ENCODE measurements around the gene CFTR. TPM values are rescaled to one million over a fixed set of nuclear protein-coding genes. Genes with fewer than 3 reads are reported as not detected.

Gene CFTR
- total and polyA plus RNA-seq, 2 donors, result 0.28 to 0.34 TPM

DNA sequence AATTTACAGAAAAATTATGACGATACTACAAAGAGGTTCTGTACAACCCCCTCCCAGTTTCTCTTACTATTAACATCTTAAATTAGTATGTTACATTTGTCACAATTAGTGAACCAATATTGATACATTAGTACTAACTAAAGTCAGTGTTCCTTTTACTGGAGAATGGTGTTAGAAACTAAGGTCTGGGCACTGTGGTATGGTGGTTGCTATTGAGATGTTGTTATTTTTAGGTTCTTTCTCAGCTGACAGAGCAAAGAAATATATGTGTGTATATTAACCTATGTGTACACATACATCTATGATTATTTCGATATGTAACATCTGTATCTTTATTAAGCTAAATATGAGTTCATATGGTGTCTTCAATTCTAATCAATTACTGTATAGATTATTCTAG lies 11.7 kb upstream of the CFTR start:
- no peak overlapping the region for H3K27ac ChIP-seq (ENCODE audit: low read depth in 1 of 2, low read length in 1 of 2)
- no peaks in the 10 kb centered on the region for H3K27me3 ChIP-seq (ENCODE audit: control insufficient read depth in 2 of 2, insufficient read depth in 1 of 2, low read length in 1 of 2)
- 96% methylated on average over 2 of the region's 2 CpGs for WGBS
- H3K4me3 ChIP-seq (ENCODE audit: low read length in 2 of 2), result no peak overlapping the region
- H3K9me3 ChIP-seq (ENCODE audit: control insufficient read depth in 2 of 2, insufficient read depth in 1 of 2, low read length in 1 of 2), result no peaks in the 10 kb centered on the region
- no peaks in the 10 kb centered on the region for H3K4me1 ChIP-seq (ENCODE audit: control insufficient read depth in 2 of 2, insufficient read depth in 2 of 2, low read length in 2 of 2)
- no peak for DNase-seq (ENCODE audit: low read depth in 6 of 9, low spot score in 9 of 9)
- no peaks in the 10 kb centered on the region for H3K36me3 ChIP-seq (ENCODE audit: control insufficient read depth in 2 of 2, insufficient read depth in 2 of 2, low read length in 1 of 2)

DNA sequence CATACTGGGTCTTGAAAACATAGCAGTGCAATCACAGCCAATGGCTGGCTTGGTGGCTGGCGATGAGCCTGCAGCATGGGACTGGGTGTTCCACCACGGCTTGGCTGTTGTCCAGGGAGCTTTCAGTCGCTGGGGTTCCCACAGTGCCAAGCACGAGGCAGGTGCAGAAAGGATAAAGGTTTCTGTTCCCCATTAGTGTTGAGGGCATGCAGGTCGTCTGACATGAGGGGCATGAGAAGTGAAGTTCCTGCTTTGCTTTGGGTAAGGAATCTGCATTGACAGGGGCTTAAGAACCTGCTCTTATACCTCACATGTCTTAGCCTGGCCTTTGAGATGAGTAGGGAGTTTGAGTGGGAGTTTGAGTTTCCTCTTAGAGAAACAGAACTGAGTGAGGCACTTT lies 9.0 kb upstream of the CFTR start:
- 74% methylated on average over 5 of the region's 5 CpGs for WGBS
- no peak for DNase-seq (ENCODE audit: low read depth in 6 of 9, low spot score in 9 of 9)
- no peak overlapping the region for H3K4me3 ChIP-seq (ENCODE audit: low read length in 2 of 2)
- no peak overlapping the region for H3K27ac ChIP-seq (ENCODE audit: low read depth in 1 of 2, low read length in 1 of 2)
- no peaks in the 10 kb centered on the region for H3K36me3 ChIP-seq (ENCODE audit: control insufficient read depth in 2 of 2, insufficient read depth in 2 of 2, low read length in 1 of 2)
- no peaks in the 10 kb centered on the region for H3K27me3 ChIP-seq (ENCODE audit: control insufficient read depth in 2 of 2, insufficient read depth in 1 of 2, low read length in 1 of 2)
- no peaks in the 10 kb centered on the region for H3K4me1 ChIP-seq (ENCODE audit: control insufficient read depth in 2 of 2, insufficient read depth in 2 of 2, low read length in 2 of 2)
- no peaks in the 10 kb centered on the region for H3K9me3 ChIP-seq (ENCODE audit: control insufficient read depth in 2 of 2, insufficient read depth in 1 of 2, low read length in 1 of 2)

DNA sequence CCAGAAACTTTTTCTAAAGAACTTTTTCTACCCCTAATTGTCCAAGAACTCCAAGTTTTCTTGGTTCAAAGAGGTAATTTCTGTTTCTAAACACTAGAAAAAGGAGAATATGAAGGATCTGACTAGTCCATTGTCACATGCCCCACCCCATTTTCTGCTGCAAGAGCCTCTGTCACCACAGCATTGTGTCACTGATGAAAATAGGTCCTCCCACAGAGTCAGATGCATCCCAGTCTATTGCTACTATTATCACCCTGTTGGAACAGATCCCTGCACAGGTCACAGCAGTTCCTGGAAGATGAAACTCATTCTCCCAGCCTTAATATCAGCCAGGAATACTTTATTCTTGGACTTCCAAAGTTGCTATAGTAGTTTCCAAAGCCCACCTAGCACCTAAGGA lies 7.5 kb upstream of the CFTR start:
- no peak for DNase-seq (ENCODE audit: low read depth in 6 of 9, low spot score in 9 of 9)
- Histone ChIP-seq H3K4me3 (ENCODE audit: low read length in 2 of 2) (no peak overlapping the region), H3K27me3 (ENCODE audit: control insufficient read depth in 2 of 2, insufficient read depth in 1 of 2, low read length in 1 of 2) (no peaks in the 10 kb centered on the region), H3K36me3 (ENCODE audit: control insufficient read depth in 2 of 2, insufficient read depth in 2 of 2, low read length in 1 of 2) (no peaks in the 10 kb centered on the region), H3K9me3 (ENCODE audit: control insufficient read depth in 2 of 2, insufficient read depth in 1 of 2, low read length in 1 of 2) (no peaks in the 10 kb centered on the region), H3K27ac (ENCODE audit: low read depth in 1 of 2, low read length in 1 of 2) (no peak overlapping the region), H3K4me1 (ENCODE audit: control insufficient read depth in 2 of 2, insufficient read depth in 2 of 2, low read length in 2 of 2) (no peaks in the 10 kb centered on the region)

DNA sequence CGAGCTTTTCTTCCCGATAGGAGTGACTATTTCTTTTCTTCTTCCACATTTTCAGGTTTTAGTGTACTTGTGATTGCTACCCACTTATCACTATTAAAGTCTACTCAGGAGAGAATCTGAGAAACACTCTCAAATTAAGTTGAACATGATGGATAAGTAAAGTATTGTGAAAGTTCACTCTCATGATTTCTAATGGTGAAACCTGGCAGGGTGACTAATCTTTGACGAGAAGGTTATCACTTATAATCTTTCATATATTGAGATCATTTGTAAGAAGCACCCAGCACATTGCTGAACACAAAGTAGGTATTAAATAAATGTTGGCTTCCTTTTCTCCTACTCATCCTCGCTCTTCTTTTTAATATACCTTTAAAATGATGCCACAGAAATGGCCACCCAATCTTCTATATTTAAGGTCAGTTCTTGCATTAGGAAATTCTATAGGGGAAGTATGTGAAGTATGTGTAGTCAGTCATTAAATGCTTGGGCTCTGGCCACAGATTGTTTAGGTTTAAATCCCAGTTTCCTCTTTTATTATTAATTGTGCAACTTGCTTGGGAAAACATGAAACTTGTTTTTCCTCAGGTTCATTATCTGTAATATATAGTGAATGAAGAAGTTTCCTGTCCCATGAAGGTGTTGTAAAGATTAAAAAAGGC lies 3.1 kb upstream of the CFTR start:
- no peak for DNase-seq (ENCODE audit: low read depth in 6 of 9, low spot score in 9 of 9)
- Histone ChIP-seq H3K4me3 (ENCODE audit: low read length in 2 of 2) (no peak overlapping the region), H3K27me3 (ENCODE audit: control insufficient read depth in 2 of 2, insufficient read depth in 1 of 2, low read length in 1 of 2) (peaks cover 9 to 19% of the 10 kb centered on the region in 2 donors), H3K9me3 (ENCODE audit: control insufficient read depth in 2 of 2, insufficient read depth in 1 of 2, low read length in 1 of 2) (no peaks in the 10 kb centered on the region), H3K36me3 (ENCODE audit: control insufficient read depth in 2 of 2, insufficient read depth in 2 of 2, low read length in 1 of 2) (no peaks in the 10 kb centered on the region), H3K27ac (ENCODE audit: low read depth in 1 of 2, low read length in 1 of 2) (no peak overlapping the region), H3K4me1 (ENCODE audit: control insufficient read depth in 2 of 2, insufficient read depth in 2 of 2, low read length in 2 of 2) (peaks cover 0 to 11% of the 10 kb centered on the region in 2 donors)
- 97% methylated on average over 4 of the region's 4 CpGs for WGBS

DNA sequence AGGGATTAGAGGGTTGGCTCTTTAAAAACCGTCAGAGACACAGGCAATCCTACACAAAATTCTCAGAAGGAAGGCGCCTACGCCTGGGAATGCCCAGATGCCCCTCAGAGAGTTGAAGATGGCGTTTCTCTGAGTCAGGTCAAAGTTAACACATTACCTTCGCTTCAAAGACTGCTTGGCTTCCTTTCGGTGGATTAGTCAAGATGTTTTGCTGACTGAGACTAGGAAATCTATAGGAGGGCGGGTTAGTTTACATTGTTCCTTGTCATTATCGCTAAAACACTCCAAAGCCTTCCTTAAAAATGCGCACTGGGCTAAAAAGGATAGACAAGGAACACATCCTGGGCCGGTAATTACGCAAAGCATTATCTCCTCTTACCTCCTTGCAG lies 995 bp upstream of the CFTR start:
- DNase-seq (ENCODE audit: low read depth in 6 of 9, low spot score in 9 of 9), result peak in 1 of 9 donors; percentile 12
- no peaks in the 10 kb centered on the region for H3K9me3 ChIP-seq (ENCODE audit: control insufficient read depth in 2 of 2, insufficient read depth in 1 of 2, low read length in 1 of 2)
- H3K4me3 ChIP-seq (ENCODE audit: low read length in 2 of 2), result peak overlapping the region in 1 of 2 donors; percentile 44
- 70% methylated on average over 11 of the region's 11 CpGs for WGBS
- peaks cover 9 to 19% of the 10 kb centered on the region in 2 donors for H3K27me3 ChIP-seq (ENCODE audit: control insufficient read depth in 2 of 2, insufficient read depth in 1 of 2, low read length in 1 of 2)
- no peaks in the 10 kb centered on the region for H3K36me3 ChIP-seq (ENCODE audit: control insufficient read depth in 2 of 2, insufficient read depth in 2 of 2, low read length in 1 of 2)
- peaks cover 0 to 11% of the 10 kb centered on the region in 2 donors for H3K4me1 ChIP-seq (ENCODE audit: control insufficient read depth in 2 of 2, insufficient read depth in 2 of 2, low read length in 2 of 2)
- H3K27ac ChIP-seq (ENCODE audit: low read depth in 1 of 2, low read length in 1 of 2), result no peak overlapping the region

DNA sequence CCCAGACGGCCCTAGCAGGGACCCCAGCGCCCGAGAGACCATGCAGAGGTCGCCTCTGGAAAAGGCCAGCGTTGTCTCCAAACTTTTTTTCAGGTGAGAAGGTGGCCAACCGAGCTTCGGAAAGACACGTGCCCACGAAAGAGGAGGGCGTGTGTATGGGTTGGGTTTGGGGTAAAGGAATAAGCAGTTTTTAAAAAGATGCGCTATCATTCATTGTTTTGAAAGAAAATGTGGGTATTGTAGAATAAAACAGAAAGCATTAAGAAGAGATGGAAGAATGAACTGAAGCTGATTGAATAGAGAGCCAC lies 184 bp downstream of the CFTR start:
- Histone ChIP-seq H3K4me3 (ENCODE audit: low read length in 2 of 2) (peak overlapping the region in 1 of 2 donors; percentile 44), H3K36me3 (ENCODE audit: control insufficient read depth in 2 of 2, insufficient read depth in 2 of 2, low read length in 1 of 2) (no peaks in the 10 kb centered on the region), H3K27ac (ENCODE audit: low read depth in 1 of 2, low read length in 1 of 2) (no peak overlapping the region), H3K4me1 (ENCODE audit: control insufficient read depth in 2 of 2, insufficient read depth in 2 of 2, low read length in 2 of 2) (peaks cover 0 to 11% of the 10 kb centered on the region in 2 donors), H3K27me3 (ENCODE audit: control insufficient read depth in 2 of 2, insufficient read depth in 1 of 2, low read length in 1 of 2) (peaks cover 9 to 19% of the 10 kb centered on the region in 2 donors), H3K9me3 (ENCODE audit: control insufficient read depth in 2 of 2, insufficient read depth in 1 of 2, low read length in 1 of 2) (no peaks in the 10 kb centered on the region)
- WGBS, result 12% methylated on average over 11 of the region's 11 CpGs
- peak in 1 of 9 donors; percentile 5 for DNase-seq (ENCODE audit: low read depth in 6 of 9, low spot score in 9 of 9)

DNA sequence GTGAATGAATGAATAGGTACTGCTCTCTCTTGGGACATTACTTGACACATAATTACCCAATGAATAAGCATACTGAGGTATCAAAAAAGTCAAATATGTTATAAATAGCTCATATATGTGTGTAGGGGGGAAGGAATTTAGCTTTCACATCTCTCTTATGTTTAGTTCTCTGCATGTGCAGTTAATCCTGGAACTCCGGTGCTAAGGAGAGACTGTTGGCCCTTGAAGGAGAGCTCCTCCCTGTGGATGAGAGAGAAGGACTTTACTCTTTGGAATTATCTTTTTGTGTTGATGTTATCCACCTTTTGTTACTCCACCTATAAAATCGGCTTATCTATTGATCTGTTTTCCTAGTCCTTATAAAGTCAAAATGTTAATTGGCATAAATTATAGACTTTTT lies 1.2 kb downstream of the CFTR start:
- Histone ChIP-seq H3K4me3 (ENCODE audit: low read length in 2 of 2) (no peak overlapping the region), H3K27me3 (ENCODE audit: control insufficient read depth in 2 of 2, insufficient read depth in 1 of 2, low read length in 1 of 2) (peaks cover 9 to 19% of the 10 kb centered on the region in 2 donors), H3K4me1 (ENCODE audit: control insufficient read depth in 2 of 2, insufficient read depth in 2 of 2, low read length in 2 of 2) (peaks cover 0 to 11% of the 10 kb centered on the region in 2 donors), H3K27ac (ENCODE audit: low read depth in 1 of 2, low read length in 1 of 2) (no peak overlapping the region), H3K9me3 (ENCODE audit: control insufficient read depth in 2 of 2, insufficient read depth in 1 of 2, low read length in 1 of 2) (no peaks in the 10 kb centered on the region), H3K36me3 (ENCODE audit: control insufficient read depth in 2 of 2, insufficient read depth in 2 of 2, low read length in 1 of 2) (no peaks in the 10 kb centered on the region)
- WGBS, result 69% methylated on average over 2 of the region's 2 CpGs
- no peak for DNase-seq (ENCODE audit: low read depth in 6 of 9, low spot score in 9 of 9)

DNA sequence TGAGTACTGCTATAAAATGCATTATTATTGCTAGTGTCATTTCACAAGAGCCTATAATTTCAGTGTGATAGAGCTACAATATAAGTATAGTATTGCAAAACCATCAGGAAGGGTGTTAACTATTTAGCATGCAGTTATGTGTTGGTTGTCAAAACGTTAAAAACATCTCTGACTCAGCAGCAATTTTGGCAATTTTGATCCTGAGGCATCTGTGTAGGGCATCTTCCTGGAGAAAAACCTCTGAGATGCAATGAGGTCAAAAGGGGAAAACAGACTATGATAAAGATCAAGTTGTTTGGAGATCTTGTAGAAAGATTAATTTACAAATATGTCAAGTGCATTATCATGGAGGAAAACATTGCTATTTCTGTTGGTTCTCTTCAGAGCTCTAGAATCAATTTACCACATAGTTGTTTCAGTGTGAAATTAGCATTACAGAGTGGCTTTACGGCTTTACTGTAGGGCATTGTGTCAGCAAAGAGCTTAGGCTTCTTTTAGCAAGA lies 5.3 kb downstream of the CFTR start:
- H3K4me3 ChIP-seq (ENCODE audit: low read length in 2 of 2), result no peak overlapping the region
- H3K4me1 ChIP-seq (ENCODE audit: control insufficient read depth in 2 of 2, insufficient read depth in 2 of 2, low read length in 2 of 2), result no peaks in the 10 kb centered on the region
- no peaks in the 10 kb centered on the region for H3K36me3 ChIP-seq (ENCODE audit: control insufficient read depth in 2 of 2, insufficient read depth in 2 of 2, low read length in 1 of 2)
- WGBS, result 52% methylated on average over 2 of the region's 2 CpGs
- no peaks in the 10 kb centered on the region for H3K9me3 ChIP-seq (ENCODE audit: control insufficient read depth in 2 of 2, insufficient read depth in 1 of 2, low read length in 1 of 2)
- peak in 1 of 9 donors; percentile 3 for DNase-seq (ENCODE audit: low read depth in 6 of 9, low spot score in 9 of 9)
- H3K27ac ChIP-seq (ENCODE audit: low read depth in 1 of 2, low read length in 1 of 2), result no peak overlapping the region
- H3K27me3 ChIP-seq (ENCODE audit: control insufficient read depth in 2 of 2, insufficient read depth in 1 of 2, low read length in 1 of 2), result peaks cover 0 to 3% of the 10 kb centered on the region in 2 donors

DNA sequence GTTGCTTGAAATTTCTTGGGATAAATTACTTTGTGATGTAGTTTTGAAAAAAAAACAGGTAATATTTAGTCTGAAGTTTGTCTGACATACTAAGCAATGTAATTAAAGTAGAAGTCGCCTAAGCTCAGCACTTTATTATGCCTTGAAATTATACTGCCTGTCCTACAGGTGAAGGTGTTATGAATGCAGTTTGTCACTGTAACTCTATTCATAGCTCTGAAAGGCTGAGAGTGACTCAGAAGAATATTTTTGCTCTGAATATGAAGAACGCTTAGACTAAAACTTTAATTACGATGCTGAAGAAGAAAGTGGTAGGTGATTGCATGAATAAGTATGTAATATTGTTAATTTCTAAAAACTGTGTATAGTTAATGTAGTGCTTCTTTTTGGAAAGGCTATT lies 9.2 kb downstream of the CFTR start:
- Histone ChIP-seq H3K4me3 (ENCODE audit: low read length in 2 of 2) (no peak overlapping the region), H3K4me1 (ENCODE audit: control insufficient read depth in 2 of 2, insufficient read depth in 2 of 2, low read length in 2 of 2) (no peaks in the 10 kb centered on the region), H3K36me3 (ENCODE audit: control insufficient read depth in 2 of 2, insufficient read depth in 2 of 2, low read length in 1 of 2) (no peaks in the 10 kb centered on the region), H3K27ac (ENCODE audit: low read depth in 1 of 2, low read length in 1 of 2) (no peak overlapping the region), H3K9me3 (ENCODE audit: control insufficient read depth in 2 of 2, insufficient read depth in 1 of 2, low read length in 1 of 2) (no peaks in the 10 kb centered on the region), H3K27me3 (ENCODE audit: control insufficient read depth in 2 of 2, insufficient read depth in 1 of 2, low read length in 1 of 2) (no peaks in the 10 kb centered on the region)
- 95% methylated on average over 3 of the region's 3 CpGs for WGBS
- DNase-seq (ENCODE audit: low read depth in 6 of 9, low spot score in 9 of 9), result no peak

All from thymus (tissue), 11 donors.